Pancreas (tissue), 10 donors: ENCODE results near the gene CFAP299. TPM values are rescaled to one million over a fixed set of nuclear protein-coding genes. Genes with fewer than 3 reads are reported as not detected.

ENCODE experiments used
- ATAC-seq, 4 donors: fragments of 200-7000 bp; cut with Tn5 transposase; one replicate each; pipeline versions ENCODE4 v1.8.0 to v1.9.1; 2020; ENCODE audit warnings: mild to moderate bottlenecking in 4 of 4, moderate library complexity in 4 of 4
- DNase-seq, 6 donors: peaks; one replicate each; pipeline ENCODE4 v3.0.0-alpha.2; 2020
- FAIRE-seq: peaks from 2 replicates; lab custom pipeline; 2012; peaks lifted over from hg19 to GRCh38; lab: Jason Lieb, UNC
- H3K27ac ChIP-seq, 4 donors: fragments of 200-600 bp; sonication (generic); 1 replicate in 3 of 4; 2 replicates in 1 of 4; pipeline versions ENCODE4 v1.5.0 to v1.8.0; 2020
- H3K27me3 ChIP-seq, 4 donors: fragments of 200-600 bp; one replicate each; pipeline ENCODE4 v1.8.0; 2021
- H3K36me3 ChIP-seq, 3 donors: fragments of 200-600 bp; sonication (generic) in 1 of 3; one replicate each; pipeline versions ENCODE4 v1.5.0 to v1.8.0; 2020 to 2021
- H3K4me1 ChIP-seq, 3 donors: fragments of 200-600 bp; one replicate each; pipeline ENCODE4 v1.8.0; 2021
- H3K4me3 ChIP-seq, 4 donors: fragments of 200-600 bp; sonication (generic) in 2 of 4; one replicate each; pipeline versions ENCODE4 v1.5.0 to v1.8.0; 2020 to 2021
- H3K9me3 ChIP-seq, 4 donors: fragments of 200-600 bp; one replicate each; pipeline ENCODE4 v1.8.0; 2021
- WGBS, 2 donors: extraction: QIAGEN DNeasy Blood & Tissue Kit; methylation state at CpG; one replicate each; pipeline ENCODE4 v1.1.7; 2013; 5-methylcytosine and 5-hydroxymethylcytosine counted together
- intact Hi-C, 3 donors: fragments of 100-400 bp; cut with DNase I; formaldehyde crosslinking; loops; one replicate each; pipeline versions ENCODE4 v1.11.1 to v1.14.2; 2022
- polyA plus RNA-seq, 2 donors: library from polyadenylated mRNA; stranded (reverse); fragments of 200-250 nt; gene quantifications; one replicate each; pipeline ENCODE4 v1.2.3, GENCODE V29; 2013
- total RNA-seq, 6 donors: library from RNA; stranded (reverse); fragmentation: NEBNext Ultra II Directional in 4 of 6; extraction: Animal tissue kit (Norgen Biotek cat#: 25700) in 4 of 6; gene quantifications; one replicate each; pipeline versions ENCODE4 v1.2.1 to v1.2.4, GENCODE V29; 2021 to 2023
- TF ChIP-seq, protein P1 (sequence below), 4 donors: fragments of 200-600 bp; sonication (generic) in 3 of 4; IDR thresholded peaks; one replicate each; pipeline versions ENCODE4 v1.5.0 to v1.8.0; 2021; ENCODE audit warnings: antibody characterized with exemption in 4 of 4
- donor health status: healthy with polysubstance abuse.
- donor health status: DM: no; HTN: no; CAD: no; lungs with moderate emphysema.
- donor health status: DM: no; HTN: no; CAD: no.
- donor health status: control.
- donor health status: control.
- donor health status: Bipolar disorder and iron deficiency.
- donor health status: DM: yes; HTN: yes; CAD: no.
- donor health status: DM: no; HTN: no; CAD: no.
- donor health status: DM: no; HTN: no; CAD: no.
- donor health status: DM: yes; HTN: yes; CAD: no.

Gene CFAP299
- total and polyA plus RNA-seq, 8 donors: 0.14 TPM; not detected in 7

- no peaks in the 10 kb centered on the region for H3K9me3 ChIP-seq
- H3K27me3 ChIP-seq: no peaks in the 10 kb centered on the region
- no peak overlapping the region for H3K27ac ChIP-seq
- no peaks in the 10 kb centered on the region for H3K36me3 ChIP-seq
- DNase-seq (no peak), FAIRE-seq (no peak), ATAC-seq (no peak)
- H3K4me3 ChIP-seq: no peak overlapping the region
- 46 to 62% methylated on average over 1 of the region's 1 CpG for WGBS, 2 donors
- no peaks in the 10 kb centered on the region for H3K4me1 ChIP-seq
- intact Hi-C loops: no loop called here
- TF ChIP-seq, protein P1, sequence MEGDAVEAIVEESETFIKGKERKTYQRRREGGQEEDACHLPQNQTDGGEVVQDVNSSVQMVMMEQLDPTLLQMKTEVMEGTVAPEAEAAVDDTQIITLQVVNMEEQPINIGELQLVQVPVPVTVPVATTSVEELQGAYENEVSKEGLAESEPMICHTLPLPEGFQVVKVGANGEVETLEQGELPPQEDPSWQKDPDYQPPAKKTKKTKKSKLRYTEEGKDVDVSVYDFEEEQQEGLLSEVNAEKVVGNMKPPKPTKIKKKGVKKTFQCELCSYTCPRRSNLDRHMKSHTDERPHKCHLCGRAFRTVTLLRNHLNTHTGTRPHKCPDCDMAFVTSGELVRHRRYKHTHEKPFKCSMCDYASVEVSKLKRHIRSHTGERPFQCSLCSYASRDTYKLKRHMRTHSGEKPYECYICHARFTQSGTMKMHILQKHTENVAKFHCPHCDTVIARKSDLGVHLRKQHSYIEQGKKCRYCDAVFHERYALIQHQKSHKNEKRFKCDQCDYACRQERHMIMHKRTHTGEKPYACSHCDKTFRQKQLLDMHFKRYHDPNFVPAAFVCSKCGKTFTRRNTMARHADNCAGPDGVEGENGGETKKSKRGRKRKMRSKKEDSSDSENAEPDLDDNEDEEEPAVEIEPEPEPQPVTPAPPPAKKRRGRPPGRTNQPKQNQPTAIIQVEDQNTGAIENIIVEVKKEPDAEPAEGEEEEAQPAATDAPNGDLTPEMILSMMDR (IDR thresholded peaks at IDR 0.05): no peak
Observed at GRCh38 chr4:80568891-80569290, 233.4 kb downstream of the CFAP299 start.

GRCh38 chr4:80576796-80577195 lies 241.3 kb downstream of the CFAP299 start:
- Histone ChIP-seq H3K4me3 (no peak overlapping the region), H3K9me3 (no peaks in the 10 kb centered on the region), H3K4me1 (no peaks in the 10 kb centered on the region), H3K36me3 (no peaks in the 10 kb centered on the region), H3K27me3 (no peaks in the 10 kb centered on the region), H3K27ac (no peak overlapping the region)
- DNase-seq (no peak), ATAC-seq (no peak), FAIRE-seq (no peak)
- WGBS, 2 donors: 28 to 33% methylated on average over 1 of the region's 1 CpG
- TF ChIP-seq, protein P1 (IDR thresholded peaks at IDR 0.05): no peak
- intact Hi-C loops: no loop called here

- no peak overlapping the region for H3K27ac ChIP-seq
- DNase-seq (no peak), FAIRE-seq (no peak), ATAC-seq (no peak)
- H3K4me3 ChIP-seq: no peak overlapping the region
- H3K4me1 ChIP-seq: no peaks in the 10 kb centered on the region
- TF ChIP-seq, protein P1 (IDR thresholded peaks at IDR 0.05): no peak
- H3K27me3 ChIP-seq: no peaks in the 10 kb centered on the region
- intact Hi-C loops: no loop called here
- no peaks in the 10 kb centered on the region for H3K9me3 ChIP-seq
- WGBS, 2 donors: 71 to 79% methylated on average over 1 of the region's 1 CpG
- H3K36me3 ChIP-seq: no peaks in the 10 kb centered on the region
Observed at GRCh38 chr4:80578001-80578400, 242.5 kb downstream of the CFAP299 start.

DNA sequence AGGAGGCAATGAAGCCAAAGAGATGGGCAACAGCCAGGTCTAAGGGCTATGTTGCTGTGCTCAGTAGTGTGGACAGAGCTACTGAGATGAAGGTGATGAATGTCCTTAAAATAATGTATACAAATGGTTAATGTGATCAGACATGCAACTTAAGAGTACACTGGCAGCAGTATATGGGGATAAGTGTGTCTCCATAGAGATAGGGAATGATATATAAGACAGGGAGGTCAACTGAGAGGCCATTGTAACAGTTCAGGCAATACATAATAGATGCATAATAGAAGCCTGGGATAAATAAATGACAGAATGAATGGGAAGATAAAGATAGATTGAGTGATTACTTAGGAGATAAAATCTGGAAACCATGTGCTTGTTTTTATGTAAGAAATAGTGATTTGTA lies 250.0 kb downstream of the CFAP299 start:
- no peak for ATAC-seq

DNA sequence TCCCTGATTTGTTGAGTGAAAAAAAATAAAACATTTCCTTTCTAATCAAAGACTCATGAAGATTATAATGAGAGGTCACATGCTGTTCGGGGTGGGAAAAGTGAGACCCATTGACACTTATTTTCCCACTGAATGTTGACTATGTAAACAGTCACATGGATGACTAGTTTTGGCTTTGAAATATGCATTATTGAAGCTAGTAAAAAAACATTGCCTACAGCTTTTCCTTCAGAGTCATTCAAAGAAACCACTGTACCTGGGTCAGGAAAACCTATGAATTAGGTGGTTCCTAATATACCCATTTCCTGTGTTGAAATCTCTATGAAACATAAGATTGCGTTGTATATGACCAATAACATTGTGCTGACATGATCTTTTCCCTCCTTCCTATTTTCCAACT lies 251.2 kb downstream of the CFAP299 start:
- FAIRE-seq (no peak), ATAC-seq (no peak), DNase-seq (no peak)
- H3K4me3 ChIP-seq: no peak overlapping the region
- intact Hi-C loops: no loop called here
- no peaks in the 10 kb centered on the region for H3K27me3 ChIP-seq
- no peak overlapping the region for H3K27ac ChIP-seq
- 53 to 59% methylated on average over 2 of the region's 2 CpGs for WGBS, 2 donors
- TF ChIP-seq, protein P1 (IDR thresholded peaks at IDR 0.05): no peak
- no peaks in the 10 kb centered on the region for H3K36me3 ChIP-seq
- no peaks in the 10 kb centered on the region for H3K4me1 ChIP-seq
- H3K9me3 ChIP-seq: no peaks in the 10 kb centered on the region

More for the DNA sequence above, 250.0 kb downstream of the CFAP299 start:
- Histone ChIP-seq H3K27me3 (no peaks in the 10 kb centered on the region), H3K27ac (no peak overlapping the region), H3K9me3 (no peaks in the 10 kb centered on the region), H3K36me3 (no peaks in the 10 kb centered on the region), H3K4me1 (no peaks in the 10 kb centered on the region), H3K4me3 (no peak overlapping the region)
- no peak for DNase-seq
- TF ChIP-seq, protein P1 (IDR thresholded peaks at IDR 0.05): no peak
- no peak for FAIRE-seq
- intact Hi-C loops: no loop called here
